Activated CD4-positive, CD25-positive, alpha-beta regulatory T cell treated with anti-CD3 and anti-CD28 coated beads, Interleukin-2, amount 50 U/mL, for 16 hours (primary cell): ENCODE data around the gene SIRT2.

Experiments
- DNase-seq: peaks from one replicate; pipeline ENCODE4 v3.0.0-alpha.2; 2020; ENCODE audit warnings: low read depth, low spot score

The SIRT2 gene

DNA sequence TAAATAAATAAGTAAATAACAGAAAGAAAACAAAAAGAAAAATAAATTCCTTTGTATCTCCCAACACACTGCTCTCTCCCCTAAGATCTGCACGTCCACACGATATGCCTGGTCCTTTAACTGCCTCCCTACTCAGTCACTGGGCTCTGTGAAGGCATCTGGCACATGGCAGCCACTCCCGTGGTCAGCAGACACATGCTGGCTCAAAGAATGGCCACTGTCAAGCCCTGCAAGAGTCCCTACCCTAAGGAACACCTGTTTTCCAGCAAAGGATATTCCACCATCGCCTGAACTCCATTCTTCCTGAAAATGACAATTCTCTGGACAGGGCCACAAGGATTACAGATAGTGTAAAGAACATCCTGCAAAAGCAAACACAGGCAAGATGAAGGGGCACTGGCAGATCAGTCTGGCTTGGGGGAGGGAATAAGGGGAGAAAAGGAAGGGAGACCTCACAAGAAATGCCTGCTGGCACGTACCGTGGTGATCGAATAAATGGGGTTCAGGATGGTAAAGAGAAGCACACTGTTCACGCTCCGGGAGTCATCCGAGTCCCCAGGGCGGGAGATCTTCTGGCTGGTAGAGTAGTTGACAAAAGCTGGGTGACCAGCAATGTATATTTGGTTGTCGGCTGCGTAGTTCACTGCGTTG lies 53.9 kb downstream of the SIRT2 start:
- no peak for DNase-seq

- DNase-seq = no peak
Observed at GRCh38 chr19:38844093-38844686, 55.2 kb downstream of the SIRT2 start.

- DNase-seq = no peak
Observed at GRCh38 chr19:38843175-38843758, 56.2 kb downstream of the SIRT2 start.

DNA sequence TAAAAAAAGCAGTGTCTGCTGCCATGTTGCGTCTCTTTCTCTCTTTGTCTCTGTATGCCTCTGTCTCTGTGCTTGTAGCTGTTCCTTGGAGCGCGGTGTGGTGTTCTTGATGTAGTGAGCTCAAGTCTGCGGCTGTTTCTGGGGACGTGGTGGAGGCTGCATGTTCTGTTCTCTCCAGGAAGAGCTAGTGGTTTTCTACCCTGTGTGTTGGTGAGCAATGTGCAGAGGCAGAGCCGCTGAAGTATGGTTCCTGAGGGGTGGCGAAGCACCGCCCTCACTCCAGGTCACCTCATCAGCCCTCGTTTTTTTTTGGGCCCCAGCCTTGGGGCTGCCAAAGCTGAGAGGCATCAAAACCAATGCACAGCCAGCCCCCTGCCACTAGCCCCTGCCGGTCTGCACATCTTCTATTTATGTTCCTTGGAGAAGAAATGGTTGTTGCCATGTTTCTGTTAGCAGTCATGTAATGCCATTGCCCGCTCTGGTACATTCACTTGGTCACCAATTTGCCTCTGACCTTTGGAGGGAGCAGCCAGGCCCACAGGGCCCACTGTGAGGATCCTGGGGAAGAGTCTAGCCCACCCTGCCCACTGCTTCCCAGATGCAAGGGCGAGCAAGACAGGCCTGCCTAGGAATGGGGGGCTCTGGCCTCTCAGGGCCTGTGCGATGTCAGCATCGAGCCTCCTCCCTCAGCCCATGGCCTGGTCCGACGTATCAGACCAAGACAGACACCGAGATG lies 56.8 kb downstream of the SIRT2 start:
- DNase-seq = no peak

- DNase-seq = no peak
Observed at GRCh38 chr19:38841787-38842438, 57.5 kb downstream of the SIRT2 start.

DNA sequence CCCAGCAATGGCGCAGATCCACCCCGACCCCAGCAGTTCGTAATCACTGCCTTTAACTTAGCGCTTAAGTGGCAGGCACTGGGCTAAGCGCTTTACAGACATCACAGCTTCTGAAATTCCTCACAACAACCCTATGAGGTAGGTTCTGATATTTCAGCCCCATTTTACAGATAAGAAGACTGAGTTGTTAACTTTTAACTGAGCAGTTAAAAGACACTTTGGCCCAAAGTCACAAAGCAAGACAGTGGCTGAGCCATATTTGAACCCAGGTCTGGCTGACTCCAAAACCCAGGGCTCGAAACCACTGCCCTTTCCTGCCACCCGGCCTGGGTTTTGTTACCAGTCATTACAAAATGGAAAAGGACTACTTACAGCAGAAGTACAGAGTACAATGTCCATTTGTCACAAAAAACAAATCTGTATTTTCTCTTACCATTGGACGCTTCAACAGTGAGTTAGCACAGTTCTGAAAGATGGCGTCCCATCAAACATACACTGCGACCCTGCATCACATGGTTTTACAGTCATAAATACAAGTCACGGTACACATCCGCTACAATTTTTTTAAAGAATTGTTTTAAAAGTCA lies 58.1 kb downstream of the SIRT2 start:
- no peak for DNase-seq

DNA sequence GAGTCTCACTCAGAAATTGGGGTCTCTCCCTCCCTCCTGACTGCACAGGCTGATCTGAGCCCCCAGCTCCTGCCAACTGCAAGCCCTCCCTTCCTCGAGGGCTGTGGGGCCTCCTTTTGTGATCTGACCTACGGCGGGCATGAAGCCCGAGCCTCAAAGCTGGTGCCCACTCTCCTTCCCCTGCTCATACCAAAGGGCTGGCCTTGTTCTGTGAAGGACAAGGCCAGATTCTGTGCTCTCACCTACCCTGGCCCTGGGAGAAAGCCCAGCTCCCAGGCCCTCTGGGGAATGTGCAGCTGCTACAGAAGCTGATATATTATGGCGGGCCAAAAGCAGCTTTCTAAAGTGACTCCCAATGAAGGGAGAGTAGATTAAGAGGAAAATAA lies 58.8 kb downstream of the SIRT2 start:
- no peak for DNase-seq

GRCh38 chr19:38839816-38840582 lies 59.4 kb downstream of the SIRT2 start:
- DNase-seq = no peak

GRCh38 chr19:38838986-38839761 lies 60.2 kb downstream of the SIRT2 start:
- DNase-seq = no peak

GRCh38 chr19:38838208-38838985 lies 61.0 kb downstream of the SIRT2 start:
- no peak for DNase-seq

DNA sequence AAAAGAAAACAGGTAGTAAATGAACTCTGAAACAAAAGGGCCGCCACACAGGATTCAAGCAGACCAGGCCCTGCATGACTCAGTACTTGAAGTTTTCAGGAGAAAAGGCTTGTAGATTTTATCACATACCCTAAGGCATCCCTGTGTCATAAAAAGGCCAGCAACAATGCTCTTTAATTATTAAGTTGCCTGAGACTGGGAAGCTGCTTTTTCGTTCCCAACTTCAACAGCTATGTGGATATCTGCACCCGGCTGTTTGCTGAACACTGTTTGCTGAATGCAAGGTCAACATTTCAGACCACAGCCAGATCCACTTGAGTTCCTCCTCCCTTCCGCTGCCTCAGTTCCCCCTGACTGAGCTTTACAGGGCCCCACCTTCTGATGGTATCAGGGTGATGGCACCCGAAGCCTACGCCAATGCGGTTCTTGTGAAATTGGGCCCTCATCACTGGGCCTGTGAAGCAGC lies 61.7 kb downstream of the SIRT2 start:
- DNase-seq = no peak

GRCh38 chr19:38836983-38837626 lies 62.3 kb downstream of the SIRT2 start:
- no peak for DNase-seq

DNA sequence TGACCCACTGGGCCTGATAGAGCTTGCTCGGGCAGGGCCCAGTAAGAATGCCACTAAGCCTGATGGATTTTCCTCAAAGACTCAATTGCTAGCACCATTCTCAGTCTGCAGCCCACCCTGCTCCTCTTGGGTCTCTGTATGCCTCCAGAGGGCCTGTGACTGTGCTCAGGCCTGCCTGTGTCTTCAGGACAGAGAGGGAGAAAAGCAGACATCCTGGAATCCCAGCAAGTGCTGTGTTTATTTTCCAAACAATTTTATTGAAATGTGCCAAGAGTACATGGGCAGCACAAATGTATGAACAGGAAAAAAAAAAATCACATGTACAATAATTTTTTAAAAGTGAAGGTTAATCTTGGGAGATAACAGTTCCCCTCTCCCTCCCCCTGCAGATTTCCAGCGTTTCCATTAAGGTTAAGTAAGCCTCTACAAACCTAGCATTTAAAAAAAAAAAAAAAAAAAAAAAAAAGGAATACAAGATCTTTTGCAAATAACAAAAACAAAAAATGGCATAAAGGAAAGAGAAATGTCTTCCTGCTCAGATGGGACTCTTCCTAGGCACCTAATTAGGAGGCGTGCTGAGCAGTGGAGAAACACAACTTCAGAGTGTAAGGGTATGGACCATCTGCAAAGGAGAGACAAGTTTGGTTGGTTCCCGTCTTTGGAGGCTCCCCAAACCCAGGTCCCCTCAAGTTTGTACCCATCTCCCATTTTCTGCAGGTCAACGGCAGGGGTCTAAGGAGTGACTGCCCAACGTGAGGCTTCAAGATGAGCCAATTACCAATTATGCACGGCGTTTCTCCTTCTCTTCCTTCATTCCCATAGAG lies 63.0 kb downstream of the SIRT2 start:
- no peak for DNase-seq

GRCh38 chr19:38834590-38834989 lies 64.8 kb downstream of the SIRT2 start:
- DNase-seq = no peak

GRCh38 chr19:38834104-38834490 lies 65.3 kb downstream of the SIRT2 start:
- DNase-seq = no peak

DNA sequence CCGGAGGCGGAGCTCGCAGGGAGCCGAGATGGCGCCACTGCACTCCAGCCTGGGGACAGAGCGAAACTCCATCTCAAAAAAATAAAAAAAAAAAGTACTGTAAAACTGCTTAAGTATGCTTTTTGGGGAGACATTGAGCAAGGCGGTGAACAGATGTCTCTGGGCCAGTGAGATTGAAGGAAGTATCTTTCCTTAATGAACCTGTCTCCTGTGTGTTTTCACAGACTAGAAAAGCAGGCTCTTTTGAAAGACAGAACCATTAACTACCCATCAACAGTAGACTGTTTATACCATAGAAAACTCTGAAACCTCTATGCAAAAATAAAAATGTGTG lies 66.4 kb downstream of the SIRT2 start:
- no peak for DNase-seq

DNA sequence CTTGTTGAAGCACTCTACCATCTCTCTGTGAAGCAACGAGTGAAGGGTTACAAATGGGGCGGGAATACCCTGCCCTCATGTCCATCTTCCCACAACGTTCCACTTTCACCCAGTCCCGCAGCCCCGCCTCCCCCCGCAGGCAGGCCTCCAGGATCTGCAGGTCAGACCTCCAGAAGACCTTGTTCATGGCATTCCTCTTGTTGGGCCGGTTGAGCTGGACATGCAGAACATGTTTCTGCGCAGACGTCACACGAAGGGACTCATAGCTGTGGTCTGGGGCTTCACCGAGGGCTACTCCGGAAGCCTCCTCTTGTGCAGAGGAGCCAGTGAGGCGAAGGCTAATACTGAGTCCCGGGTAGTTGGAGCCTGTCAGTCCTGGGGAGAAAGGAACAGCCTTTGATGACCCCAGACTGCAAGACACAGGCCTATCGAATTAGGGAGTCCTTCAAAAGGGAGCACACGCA lies 68.2 kb downstream of the SIRT2 start:
- no peak for DNase-seq
